ENCODE measurements around the gene DYSF. TPM values are rescaled to one million over a fixed set of nuclear protein-coding genes. Genes with fewer than 3 reads are reported as not detected.
A peak's percentile ranks its signal among the peaks of the same experiment; 100 is the strongest.

The DYSF gene
- total RNA-seq, 1 donor from 2014 or later: 42.8 TPM

GRCh38 chr2:71546777-71547281 lies 93.5 kb downstream of the DYSF start:
- no peaks in the 10 kb centered on the region for H3K36me3 ChIP-seq (ENCODE audit: control insufficient read depth, insufficient read depth, low read length)
- TF ChIP-seq CTCF (IDR thresholded peaks at IDR 0.05; ENCODE audit: insufficient read depth, low read length, poor library complexity, severe bottlenecking): no peak
- H3K4me3 ChIP-seq (ENCODE audit: low read depth, low read length): no peak overlapping the region
- no peak for DNase-seq (ENCODE audit: low read depth)
- peaks cover 10% of the 10 kb centered on the region for H3K27me3 ChIP-seq (ENCODE audit: control insufficient read depth, insufficient read depth, low read length)

- no peak for TF ChIP-seq CTCF (IDR thresholded peaks at IDR 0.05; ENCODE audit: insufficient read depth, low read length, poor library complexity, severe bottlenecking)
- DNase-seq (ENCODE audit: low read depth): no peak
- Histone ChIP-seq H3K27me3 (ENCODE audit: control insufficient read depth, insufficient read depth, low read length) (peaks cover 10% of the 10 kb centered on the region), H3K4me3 (ENCODE audit: low read depth, low read length) (no peak overlapping the region), H3K36me3 (ENCODE audit: control insufficient read depth, insufficient read depth, low read length) (no peaks in the 10 kb centered on the region)
Observed at GRCh38 chr2:71547616-71548285, 94.4 kb downstream of the DYSF start.

GRCh38 chr2:71548646-71549425 lies 95.5 kb downstream of the DYSF start:
- no peak for DNase-seq (ENCODE audit: low read depth)
- TF ChIP-seq CTCF (IDR thresholded peaks at IDR 0.05; ENCODE audit: insufficient read depth, low read length, poor library complexity, severe bottlenecking): peak; percentile 76
- no peak overlapping the region for H3K4me3 ChIP-seq (ENCODE audit: low read depth, low read length)
- H3K27me3 ChIP-seq (ENCODE audit: control insufficient read depth, insufficient read depth, low read length): peaks cover 10% of the 10 kb centered on the region
- peaks cover 1% of the 10 kb centered on the region for H3K36me3 ChIP-seq (ENCODE audit: control insufficient read depth, insufficient read depth, low read length)

GRCh38 chr2:71550801-71551630 lies 97.7 kb downstream of the DYSF start:
- no peak overlapping the region for H3K4me3 ChIP-seq (ENCODE audit: low read depth, low read length)
- TF ChIP-seq CTCF (IDR thresholded peaks at IDR 0.05; ENCODE audit: insufficient read depth, low read length, poor library complexity, severe bottlenecking): no peak
- peaks cover 7% of the 10 kb centered on the region for H3K27me3 ChIP-seq (ENCODE audit: control insufficient read depth, insufficient read depth, low read length)
- peaks cover 2% of the 10 kb centered on the region for H3K36me3 ChIP-seq (ENCODE audit: control insufficient read depth, insufficient read depth, low read length)
- DNase-seq (ENCODE audit: low read depth): no peak

- no peak for TF ChIP-seq CTCF (IDR thresholded peaks at IDR 0.05; ENCODE audit: insufficient read depth, low read length, poor library complexity, severe bottlenecking)
- H3K27me3 ChIP-seq (ENCODE audit: control insufficient read depth, insufficient read depth, low read length): peaks cover 2% of the 10 kb centered on the region
Observed at GRCh38 chr2:71551631-71551915, 98.2 kb downstream of the DYSF start.

More at GRCh38 chr2:71551631-71551915, 98.2 kb downstream of the DYSF start:
- Histone ChIP-seq H3K36me3 (ENCODE audit: control insufficient read depth, insufficient read depth, low read length) (peaks cover 2% of the 10 kb centered on the region), H3K4me3 (ENCODE audit: low read depth, low read length) (no peak overlapping the region)
- no peak for DNase-seq (ENCODE audit: low read depth)
